ENCODE measurements around the gene HIPK3.

DNA sequence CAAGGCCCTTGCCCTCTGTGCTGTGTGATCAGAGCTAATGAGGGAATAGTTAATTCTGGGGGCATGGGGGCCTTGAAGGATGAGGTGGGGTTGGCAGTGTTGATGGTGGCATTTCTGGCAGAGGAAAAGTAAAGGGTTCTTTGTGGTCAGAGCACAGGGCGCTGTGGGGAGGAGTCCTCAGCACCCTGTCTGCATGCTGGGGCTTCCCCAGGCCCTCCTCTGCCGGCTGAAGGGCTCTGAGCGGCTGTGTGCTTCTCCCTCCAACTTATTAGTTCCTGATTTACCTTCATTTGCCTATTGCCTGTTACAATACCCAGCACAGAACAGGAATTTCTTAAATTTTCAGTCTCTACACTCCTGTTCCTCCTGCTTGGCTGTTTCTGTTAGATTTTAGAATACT is 122.8 kb downstream of the HIPK3 start:
- TF ChIP-seq, protein P1, sequence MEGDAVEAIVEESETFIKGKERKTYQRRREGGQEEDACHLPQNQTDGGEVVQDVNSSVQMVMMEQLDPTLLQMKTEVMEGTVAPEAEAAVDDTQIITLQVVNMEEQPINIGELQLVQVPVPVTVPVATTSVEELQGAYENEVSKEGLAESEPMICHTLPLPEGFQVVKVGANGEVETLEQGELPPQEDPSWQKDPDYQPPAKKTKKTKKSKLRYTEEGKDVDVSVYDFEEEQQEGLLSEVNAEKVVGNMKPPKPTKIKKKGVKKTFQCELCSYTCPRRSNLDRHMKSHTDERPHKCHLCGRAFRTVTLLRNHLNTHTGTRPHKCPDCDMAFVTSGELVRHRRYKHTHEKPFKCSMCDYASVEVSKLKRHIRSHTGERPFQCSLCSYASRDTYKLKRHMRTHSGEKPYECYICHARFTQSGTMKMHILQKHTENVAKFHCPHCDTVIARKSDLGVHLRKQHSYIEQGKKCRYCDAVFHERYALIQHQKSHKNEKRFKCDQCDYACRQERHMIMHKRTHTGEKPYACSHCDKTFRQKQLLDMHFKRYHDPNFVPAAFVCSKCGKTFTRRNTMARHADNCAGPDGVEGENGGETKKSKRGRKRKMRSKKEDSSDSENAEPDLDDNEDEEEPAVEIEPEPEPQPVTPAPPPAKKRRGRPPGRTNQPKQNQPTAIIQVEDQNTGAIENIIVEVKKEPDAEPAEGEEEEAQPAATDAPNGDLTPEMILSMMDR (IDR thresholded peaks at IDR 0.05) = no peak
- TF ChIP-seq POLR2AphosphoS5 (IDR thresholded peaks at IDR 0.05) = no peak

All from gastroesophageal sphincter (tissue), 3 donors.